GM19324 (cell line): ENCODE data around the gene KIAA0319L.

Source experiments
- ATAC-seq: cut with Tn5 transposase; IDR thresholded peaks from one replicate; pipeline ENCODE4 v1.9.1; 2021; ENCODE audit warnings: mild to moderate bottlenecking, moderate library complexity; ENCODE audit not compliant: unreplicated experiment, low FRiP score

The KIAA0319L gene

DNA sequence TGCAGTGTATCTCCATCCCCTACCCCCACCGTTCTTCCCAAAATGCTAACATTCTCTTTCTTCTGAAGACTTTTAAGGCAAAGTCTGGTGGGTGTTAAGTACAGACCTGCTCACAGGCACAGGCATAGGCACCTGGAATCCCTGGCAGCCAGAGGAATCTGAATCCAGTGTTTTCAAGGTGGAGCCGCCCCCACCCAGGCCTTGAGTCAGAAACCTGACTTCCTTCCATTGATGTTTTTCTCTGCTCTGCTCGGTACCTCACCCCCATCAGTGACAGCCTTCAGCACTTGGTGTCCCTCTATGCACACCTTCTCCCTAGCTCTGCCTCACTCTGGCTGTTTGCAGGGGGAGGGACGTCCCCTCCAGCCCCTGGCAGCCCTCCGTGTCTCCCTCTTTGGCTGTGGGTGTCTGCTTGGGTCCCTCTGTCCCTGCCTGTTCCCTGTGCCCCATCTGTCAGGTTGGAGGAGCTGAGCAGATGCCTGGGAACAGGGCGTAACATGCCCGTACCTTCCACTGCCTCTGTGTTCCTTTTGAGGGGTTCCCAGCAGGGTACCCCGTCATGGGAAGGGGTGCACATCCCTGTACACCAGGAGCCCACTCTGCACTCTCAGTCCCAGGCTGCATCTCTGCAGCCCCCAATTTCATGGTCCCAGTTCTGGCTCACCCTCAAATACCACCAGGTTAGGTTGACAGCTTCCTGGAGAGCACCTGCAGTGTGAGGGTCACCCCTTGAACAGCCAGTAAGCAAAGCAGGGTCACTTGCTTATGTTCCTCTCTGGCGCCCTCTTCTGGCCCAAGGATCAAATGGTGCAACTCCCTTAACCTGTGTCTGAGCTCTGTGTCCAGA lies 7.1 kb upstream of the KIAA0319L start:
- ATAC-seq: no peak

DNA sequence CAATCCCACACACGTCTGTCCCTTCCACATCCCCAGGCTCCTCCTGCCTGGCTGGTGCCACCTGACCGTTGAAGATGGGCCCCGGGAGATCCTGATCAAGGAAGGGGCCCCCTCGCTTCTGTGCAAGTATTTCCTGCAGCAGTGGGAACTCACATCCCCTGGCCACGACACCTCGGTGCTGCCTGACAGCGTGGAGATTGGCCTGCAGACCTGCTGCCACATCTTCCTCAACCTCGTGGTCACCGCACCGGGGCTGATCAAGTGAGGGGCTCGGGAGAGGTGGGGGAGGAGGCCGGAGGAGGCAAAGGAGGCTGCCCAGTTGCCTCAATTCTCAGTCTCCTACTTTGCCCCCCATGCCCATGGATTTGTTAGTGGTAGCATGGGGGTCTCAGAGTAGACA lies 6.0 kb upstream of the KIAA0319L start:
- no peak for ATAC-seq

DNA sequence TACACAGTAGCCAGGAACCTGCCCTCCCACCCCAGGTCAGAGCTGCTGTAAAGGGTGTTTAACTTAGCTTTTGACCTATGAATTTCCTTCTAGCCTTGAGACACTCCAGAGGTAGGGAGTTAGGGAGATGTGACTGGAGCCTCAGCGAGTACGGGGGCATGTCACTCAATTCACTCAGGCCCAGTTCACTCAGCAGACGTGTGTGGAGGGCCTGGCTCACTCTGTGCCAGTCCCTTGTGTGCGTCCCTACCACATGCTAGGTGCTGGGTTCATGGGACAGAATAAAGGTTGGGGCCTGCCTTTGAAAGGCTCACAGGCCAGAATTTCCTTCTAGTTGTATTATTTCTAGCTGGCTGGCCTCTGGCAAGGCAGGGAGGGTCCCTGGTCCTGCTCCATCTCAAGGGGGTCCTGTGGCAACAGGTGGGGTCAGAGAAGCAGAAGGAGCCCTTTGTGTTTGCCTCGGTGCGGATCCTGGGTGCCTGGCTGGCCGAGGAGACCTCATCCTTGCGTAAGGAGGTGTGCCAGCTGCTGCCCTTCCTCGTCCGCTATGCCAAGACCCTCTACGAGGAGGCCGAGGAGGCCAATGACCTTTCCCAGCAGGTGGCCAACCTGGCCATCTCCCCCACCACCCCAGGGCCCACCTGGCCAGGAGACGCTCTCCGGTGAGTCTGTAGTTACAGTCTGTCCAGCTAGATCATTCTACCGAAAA lies 4.9 kb upstream of the KIAA0319L start:
- ATAC-seq: no peak

DNA sequence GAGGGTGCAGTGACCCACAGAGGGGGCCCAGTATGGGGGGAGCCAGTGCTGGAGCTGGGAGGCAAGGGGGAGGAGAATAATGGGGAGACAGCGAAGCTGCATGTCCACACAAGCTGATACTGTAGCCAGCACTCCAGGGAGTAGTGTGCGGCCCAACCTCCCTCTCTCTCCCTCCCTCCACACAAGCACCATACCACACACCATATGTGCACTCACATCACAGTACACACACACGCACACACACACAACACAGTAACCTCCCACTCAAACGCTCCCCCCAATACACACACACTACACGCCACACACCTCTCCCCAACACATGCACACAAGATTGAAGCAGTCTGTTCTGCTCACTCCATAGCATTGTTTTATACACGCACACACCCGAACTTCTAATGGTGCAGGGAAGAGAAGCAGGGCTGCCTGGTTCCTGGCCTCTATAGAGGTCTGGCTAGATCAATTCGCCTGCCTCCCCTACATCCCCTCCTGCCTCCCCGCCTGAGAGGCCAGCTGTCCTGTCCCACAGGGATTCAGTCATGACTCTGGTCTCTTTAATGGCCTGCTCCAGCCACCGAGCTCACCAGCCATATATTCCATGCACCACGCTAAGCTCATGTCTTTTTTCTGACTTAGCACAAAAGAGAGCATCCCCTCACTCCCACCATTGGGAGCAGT lies 4.2 kb upstream of the KIAA0319L start:
- ATAC-seq: no peak

DNA sequence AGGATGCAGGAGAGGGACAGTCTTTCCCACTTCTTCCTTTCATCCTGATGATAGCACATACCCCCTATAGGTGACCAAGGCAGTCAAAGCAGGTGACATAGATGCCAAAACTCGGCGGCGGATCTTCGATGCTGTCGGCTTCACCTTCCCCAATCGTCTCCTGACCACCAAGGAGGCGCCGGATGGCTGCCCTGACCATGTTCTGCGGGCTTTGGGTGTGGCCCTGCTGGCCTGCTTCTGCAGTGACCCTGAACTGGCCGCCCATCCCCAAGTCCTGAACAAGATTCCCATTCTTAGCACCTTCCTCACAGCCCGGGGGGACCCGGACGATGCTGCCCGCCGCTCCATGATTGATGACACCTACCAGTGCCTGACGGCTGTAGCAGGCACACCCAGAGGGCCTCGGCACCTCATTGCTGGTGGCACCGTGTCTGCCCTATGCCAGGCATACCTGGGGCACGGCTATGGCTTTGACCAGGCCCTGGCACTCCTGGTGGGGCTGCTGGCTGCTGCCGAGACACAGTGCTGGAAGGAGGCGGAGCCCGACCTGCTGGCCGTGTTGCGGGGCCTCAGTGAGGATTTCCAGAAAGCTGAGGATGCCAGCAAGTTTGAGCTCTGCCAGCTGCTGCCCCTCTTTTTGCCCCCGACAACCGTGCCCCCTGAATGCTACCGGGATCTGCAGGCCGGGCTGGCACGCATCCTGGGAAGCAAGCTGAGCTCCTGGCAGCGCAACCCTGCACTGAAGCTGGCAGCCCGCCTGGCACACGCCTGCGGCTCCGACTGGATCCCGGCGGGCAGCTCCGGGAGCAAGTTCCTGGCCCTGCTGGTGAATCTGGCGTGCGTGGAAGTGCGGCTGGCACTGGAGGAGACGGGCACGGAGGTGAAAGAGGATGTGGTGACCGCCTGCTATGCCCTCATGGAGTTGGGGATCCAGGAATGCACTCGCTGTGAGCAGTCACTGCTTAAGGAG lies 3.3 kb upstream of the KIAA0319L start:
- ATAC-seq: no peak

DNA sequence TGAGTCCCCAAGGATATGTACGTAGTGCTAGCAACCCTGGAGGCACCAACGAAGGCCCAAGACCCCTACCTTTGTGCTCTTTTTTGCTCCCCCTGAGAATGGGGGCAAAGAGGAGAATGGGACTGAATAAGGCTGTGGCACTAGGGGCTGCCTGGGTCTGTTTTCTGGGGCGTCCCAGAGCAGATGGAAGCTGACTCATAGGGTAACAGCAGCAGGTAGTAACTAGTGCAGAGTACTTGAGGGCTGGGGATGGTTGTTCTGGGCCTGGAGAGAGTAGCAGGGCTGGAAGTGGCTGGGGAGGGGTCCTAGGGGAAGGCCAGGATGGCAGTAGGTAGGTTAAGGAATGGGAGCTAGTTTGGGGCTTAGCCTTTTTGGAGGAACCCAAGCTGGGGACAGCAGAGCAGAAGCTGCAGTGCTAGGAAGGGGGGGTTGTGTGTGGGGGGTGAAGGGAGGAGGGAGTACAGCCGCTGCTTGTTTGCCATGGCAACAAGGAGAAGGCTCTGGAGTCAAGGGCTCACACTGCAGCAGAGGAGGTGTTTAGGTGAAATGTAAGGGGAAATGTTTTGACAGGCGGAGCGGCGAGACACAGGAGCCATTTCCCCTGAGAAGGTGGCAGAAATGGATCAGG lies 2.2 kb upstream of the KIAA0319L start:
- ATAC-seq: no peak

DNA sequence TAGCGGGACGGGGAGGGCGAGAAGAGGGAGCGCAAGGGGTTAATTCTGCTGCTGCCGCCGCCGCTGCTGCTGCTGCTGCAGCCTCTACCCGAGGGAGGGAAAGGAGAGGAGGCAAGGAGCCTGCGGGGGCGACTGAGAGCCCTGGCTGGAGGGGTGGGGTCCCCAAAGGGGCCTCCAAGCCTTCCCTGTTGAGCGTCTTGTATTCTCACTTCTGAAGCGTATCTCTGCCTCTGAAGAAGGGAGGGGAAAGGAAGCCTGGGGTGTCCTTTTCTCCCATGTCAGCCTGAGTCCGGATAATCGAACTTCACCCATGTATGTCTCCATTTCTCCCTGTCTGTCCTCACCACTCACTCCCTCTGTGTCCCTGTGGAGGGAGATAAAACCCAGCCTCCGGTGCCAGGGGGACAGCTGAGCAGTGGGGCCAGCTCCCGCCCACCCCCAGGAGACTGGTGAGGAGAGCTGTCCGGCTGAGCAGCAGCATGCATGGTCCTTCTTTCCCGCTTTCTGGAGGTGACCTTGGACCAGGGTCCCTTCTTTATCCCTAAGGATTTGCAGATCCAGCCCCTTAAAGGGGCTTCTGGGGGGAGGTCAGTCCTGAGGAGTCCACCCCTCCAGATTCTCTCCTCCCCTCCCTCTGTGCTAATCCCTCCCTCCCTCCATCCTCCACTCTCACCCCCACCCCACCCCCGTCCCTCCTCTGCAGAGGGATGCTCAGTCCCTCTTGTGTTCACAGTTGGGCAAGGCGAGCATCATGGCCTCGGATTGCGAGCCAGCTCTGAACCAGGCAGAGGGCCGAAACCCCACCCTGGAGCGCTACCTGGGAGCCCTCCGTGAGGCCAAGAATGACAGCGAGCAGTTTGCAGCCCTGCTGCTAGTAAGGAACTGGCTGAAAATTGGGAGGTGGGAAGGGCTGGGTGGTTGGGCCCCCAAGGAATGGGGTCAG lies 1.4 kb upstream of the KIAA0319L start:
- no peak for ATAC-seq

DNA sequence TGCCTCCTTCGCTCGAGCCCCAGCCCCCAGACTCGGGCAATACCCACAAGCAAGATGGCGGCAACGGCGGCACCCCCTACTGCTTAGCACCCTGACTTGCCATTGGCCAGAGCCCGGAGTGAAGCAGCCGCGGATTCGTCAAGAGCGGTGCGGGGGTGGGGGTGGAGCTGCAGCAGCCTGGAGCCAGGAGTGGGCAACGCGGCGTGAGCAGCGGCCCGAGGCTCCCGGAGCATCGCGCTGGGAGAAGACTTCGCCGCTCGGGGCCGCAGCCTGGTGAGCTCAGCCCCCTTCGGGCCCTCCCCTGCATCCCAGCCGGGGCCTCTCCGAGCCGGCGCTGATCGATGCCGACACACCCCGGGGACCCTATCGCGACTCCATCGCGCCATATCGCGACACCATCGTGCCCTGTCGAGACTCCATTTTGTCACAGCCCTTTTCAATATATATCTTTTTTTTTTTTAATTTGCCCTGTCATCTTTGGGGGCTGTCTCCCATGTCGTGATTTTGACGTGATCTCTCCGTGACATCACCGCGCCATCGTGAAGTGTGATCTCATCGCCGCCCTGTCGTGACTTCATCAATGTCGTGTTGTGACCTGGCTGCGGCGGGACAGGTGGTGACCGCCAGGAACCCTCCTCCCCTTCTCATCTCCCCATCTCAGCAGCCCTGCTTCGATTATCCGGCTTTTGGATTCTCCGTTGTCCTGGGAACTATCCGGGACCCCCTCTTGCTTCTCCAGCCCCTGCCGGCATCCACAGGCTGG lies 589 bp upstream of the KIAA0319L start, which contains the start of gene NCDN:
TSS of gene NCDN (plus strand) at position 189 of the 763 bp plus-strand sequence. CDS start at position 581, 392 bp downstream.
- peak; percentile 74 for ATAC-seq

DNA sequence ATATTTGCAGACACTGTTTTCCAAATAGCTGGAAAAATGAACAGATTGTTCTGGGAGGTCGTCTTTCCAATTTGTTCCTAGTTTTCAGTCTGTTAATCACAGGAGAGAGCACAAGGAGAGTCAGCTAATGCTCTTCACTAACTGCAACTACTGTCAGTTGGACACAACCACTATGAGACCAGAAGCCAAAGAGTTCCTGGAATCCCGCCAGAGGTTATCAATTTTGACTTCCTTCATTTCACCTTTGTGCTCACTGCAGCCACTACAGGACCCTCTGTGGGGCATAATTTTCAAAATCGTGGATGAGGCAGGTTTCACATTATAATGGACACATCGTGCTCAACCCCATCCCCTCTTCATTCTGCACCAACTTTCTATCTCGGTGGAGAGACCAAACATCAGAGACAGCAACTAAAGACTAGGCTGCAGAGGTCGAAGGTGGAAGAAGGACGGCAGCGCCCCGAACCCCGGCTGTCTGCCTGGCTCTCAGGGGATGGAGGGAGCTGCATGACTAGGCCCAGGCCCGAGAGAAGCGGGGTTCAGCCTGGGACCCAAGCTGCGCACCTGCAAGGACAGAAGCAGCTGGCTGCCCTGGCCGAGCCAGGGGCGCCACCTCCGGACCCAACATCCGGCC lies 602 bp downstream of the KIAA0319L start:
- ATAC-seq: no peak

DNA sequence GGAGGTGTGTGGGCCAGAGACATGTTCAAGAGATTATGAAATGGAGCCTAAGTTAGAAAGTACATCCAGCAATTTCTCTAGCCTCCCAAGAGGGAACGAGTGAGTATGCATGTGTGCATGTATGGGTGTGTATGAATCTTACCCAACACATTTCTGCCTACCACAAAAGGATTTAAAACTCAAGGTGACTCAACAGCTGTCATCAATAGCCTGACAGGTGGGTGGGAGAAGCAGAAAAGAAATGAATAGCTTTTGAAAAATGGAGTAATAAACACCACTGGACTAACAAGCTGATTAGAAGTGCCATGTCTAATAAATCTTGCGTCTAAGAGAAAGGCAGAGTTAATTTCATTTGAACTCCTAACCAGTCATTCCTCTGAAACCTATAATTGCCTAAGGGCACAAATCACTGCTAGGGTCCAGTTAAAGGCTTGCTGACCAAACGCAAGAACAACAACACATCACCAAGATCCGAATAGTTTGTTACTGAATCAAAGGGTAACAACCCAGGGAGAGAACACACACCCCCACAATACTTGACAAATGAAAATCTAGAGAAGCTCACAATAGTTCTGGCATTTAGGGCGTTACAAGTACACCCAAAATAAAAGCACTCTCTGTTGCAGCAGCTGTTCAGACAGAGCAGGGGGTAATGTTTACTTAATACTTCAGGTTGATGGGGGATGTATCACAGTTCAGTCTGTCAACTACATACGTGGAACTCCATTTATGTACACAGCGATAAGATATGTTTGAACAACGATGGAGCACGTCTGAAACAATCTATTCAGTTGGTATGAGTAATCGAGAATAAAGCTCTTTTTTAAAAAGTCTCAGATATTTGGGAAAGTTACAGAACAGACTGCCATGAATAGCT lies 1.4 kb downstream of the KIAA0319L start:
- ATAC-seq: no peak

DNA sequence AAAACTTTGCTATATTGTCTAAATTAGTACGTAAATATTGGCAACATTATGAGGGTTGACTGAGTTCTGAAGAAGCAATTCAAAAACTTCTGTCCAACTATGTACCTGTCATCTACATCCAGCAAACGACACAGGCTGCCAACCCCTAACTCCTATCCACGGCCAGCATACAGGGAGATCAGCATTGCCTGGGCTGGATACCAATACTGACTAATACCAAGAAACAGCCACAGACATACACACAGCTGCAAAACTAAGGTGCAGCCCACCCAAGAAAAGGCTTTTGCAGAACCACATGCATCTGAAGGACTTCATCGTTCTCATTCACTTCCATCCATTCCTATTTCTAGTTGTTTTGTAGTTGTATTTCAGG lies 2.0 kb downstream of the KIAA0319L start:
- no peak for ATAC-seq

DNA sequence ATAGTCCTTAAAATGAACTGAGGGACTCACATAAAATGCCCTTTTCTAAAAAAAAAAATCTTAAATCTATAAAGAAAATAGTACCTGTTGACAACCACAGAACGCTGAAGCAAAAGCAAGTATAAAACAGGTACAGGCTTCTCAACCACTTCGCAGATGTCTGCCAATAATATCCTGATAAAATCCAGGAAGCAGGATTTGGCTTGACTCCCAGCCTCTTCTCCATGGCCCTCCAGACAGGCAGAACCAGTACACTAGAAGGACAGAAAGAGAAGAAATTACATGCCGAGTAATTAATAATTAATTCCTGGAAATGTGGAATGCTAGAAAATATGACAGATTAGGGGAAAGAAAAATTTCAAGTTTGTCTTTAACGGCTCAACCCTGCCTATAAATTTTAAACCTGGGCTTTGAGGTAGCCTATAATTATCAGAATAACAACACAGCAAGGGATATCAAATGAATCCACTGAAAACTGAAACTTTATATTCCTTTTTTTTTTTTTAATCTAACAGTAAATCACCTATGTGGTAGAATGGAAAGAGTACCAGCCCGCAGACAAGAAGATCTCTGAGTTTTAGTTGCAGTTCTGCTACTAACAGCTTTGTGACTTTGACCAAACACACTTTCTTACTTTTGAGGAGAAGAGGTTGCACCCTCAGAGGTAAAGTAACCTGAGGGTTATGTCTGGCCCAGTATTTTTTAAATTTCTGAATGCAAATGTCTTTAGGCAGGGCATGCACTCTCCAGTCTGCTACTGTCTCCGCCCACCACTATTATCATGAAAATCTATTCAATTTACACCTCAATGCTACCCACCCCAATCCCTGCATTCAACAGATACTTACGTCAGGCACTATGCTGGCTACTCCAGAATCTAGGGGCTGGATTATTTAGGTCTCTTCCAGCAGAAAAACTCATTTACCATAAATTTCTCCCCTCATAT lies 2.7 kb downstream of the KIAA0319L start:
- ATAC-seq: no peak

DNA sequence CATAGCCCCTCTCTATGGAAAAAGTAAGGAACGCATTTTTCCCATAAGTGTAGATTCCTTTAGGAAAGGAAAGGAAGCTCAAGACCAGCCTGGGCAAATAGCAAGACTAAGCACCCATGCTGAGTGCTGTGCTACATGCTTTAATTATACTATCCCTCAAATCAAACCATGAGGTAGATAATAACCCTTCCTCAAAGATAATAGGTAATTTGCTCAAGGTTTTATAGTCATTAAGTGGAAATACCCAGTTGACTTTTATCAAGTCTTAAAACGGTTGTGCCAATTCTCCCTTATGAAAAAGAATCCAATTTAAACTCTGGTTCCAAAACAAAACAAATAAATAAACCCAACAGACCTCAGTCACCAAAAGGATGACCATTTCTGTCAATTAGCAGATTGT lies 3.4 kb downstream of the KIAA0319L start:
- ATAC-seq: no peak

DNA sequence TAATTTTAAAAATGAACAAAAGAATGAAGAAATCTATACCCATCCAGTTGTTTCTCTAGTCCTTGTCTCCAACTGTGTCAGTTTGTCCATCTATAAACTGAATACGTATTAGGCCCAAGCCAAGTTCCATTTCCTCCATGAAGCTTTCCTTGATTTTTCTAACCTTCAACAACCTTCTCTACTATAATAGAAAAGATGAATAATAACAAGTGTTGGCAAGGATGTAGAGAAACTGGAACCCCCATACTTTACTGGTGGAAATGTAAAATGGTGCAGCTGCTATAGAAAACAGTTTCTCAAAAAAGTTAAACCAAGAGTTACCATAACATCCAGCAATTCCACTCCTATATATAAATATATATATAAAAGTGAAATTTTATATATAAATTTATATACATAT lies 10.6 kb downstream of the KIAA0319L start:
- ATAC-seq: no peak

DNA sequence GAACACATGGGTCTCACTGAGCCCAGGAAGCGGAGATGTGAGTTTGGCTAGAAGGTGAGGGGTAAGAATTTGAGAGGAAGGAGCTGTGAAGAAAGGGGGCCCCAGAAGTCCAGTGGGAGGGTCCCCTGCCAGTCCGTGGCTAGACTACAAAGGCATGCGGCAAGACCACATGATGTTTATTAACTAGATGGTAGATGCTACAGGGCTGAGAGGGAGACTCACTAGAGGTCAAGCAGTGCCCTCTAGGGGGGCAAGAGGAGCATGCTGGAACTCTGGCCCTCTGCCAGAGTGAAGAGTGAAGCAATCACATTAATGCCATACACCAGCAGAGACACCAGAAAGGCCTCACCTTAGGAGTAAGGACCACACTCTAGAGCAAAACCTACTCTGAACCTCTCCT lies 12.2 kb downstream of the KIAA0319L start:
- ATAC-seq: no peak
